Body of pancreas (tissue), 4 donors: ENCODE data around the gene DUSP23. TPM values are rescaled to one million over a fixed set of nuclear protein-coding genes. Genes with fewer than 3 reads are reported as not detected.

Experiments
- ATAC-seq: fragments of 150-250 bp; one replicate; pipeline ENCODE4 v1.9.1; 2016
- DNase-seq, 4 donors: peaks; one replicate each; pipeline ENCODE4 v3.0.0-alpha.2; 2019
- H3K27ac ChIP-seq, 4 donors: fragments of 200-600 bp; sonication (generic); 1 replicate in 3 of 4; 2 replicates in 1 of 4; pipeline versions ENCODE4 v1.5.1 to v1.6.1; 2016 to 2019; ENCODE audit warnings: mild to moderate bottlenecking in 1 of 4, mixed read lengths in 1 of 4, moderate library complexity in 1 of 4
- H3K27me3 ChIP-seq, 2 donors: fragments of 200-600 bp; sonication (generic); one replicate each; pipeline ENCODE4 v1.6.0; 2016; ENCODE audit warnings: mild to moderate bottlenecking in 1 of 2
- H3K36me3 ChIP-seq, 2 donors: fragments of 200-600 bp; sonication (generic); replicated peaks in 1 of 2; 2 replicates each; pipeline ENCODE4 v1.5.1; 2016; ENCODE audit warnings: low read depth in 2 of 2; ENCODE audit not compliant: insufficient read depth in 1 of 2
- H3K4me1 ChIP-seq: fragments of 200-600 bp; sonication (generic); one replicate; pipeline ENCODE4 v1.6.0; 2016
- H3K4me3 ChIP-seq, 2 donors: fragments of 200-600 bp; sonication (generic); 1 replicate in 1 of 2; 2 replicates in 1 of 2; pipeline ENCODE4 v1.5.1; 2016 to 2019
- H3K9me3 ChIP-seq, 3 donors: fragments of 200-600 bp; sonication (generic); 1 replicate in 2 of 3; 2 replicates in 1 of 3; pipeline ENCODE4 v1.5.1; 2016
- POLR2A ChIP-seq, 3 donors: fragments of 450-650 bp; IDR thresholded peaks; one replicate each; pipeline ENCODE4 v1.6.1; 2016; ENCODE audit warnings: antibody characterized with exemption in 3 of 3, mild to moderate bottlenecking in 2 of 3
- WGBS, 2 donors: methylation state at CpG; one replicate each; pipeline ENCODE4 v1.1.5; 2017; 5-methylcytosine and 5-hydroxymethylcytosine counted together
- intact Hi-C: fragments of 100-400 bp; cut with DNase I; formaldehyde crosslinking; loops from one replicate; pipeline ENCODE4 v1.15.1; 2023
- total RNA-seq, 2 donors: library from RNA; depleted of rRNA; stranded (reverse); fragments of >200 nt; gene quantifications; one replicate each; pipeline ENCODE4 v1.1.0, GENCODE V29; 2016
- TF ChIP-seq, protein P1 (sequence below), 7 experiments: fragments of 450-650 bp in 4 of 7; fragments of 200-600 bp in 3 of 7; sonication (generic) in 3 of 7; IDR thresholded peaks; one replicate each; pipeline ENCODE4 v1.5.1; 2016 to 2019; ENCODE audit warnings: antibody characterized with exemption in 7 of 7

The DUSP23 gene
- total RNA-seq, 2 donors from 2014 or later = 60.6 to 91.1 TPM

DNA sequence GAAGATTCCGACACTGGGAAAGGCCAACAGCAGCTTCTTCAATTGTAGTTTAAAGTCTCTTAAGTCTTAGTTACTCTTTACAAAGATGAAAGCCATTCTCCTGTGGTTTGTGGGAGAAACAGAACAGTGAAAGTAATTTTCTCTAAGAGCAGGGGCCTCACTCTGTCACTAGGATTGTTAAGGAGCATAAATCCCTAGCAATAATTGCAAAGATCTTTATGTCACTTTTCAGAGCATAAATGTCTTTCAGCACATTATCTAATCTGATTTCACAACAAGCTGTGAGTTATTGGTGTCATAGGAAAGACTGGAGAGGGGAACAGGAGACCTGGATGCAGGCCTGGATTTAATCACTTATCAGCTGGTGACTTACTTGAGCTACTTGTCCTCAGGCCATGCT lies 32.4 kb upstream of the DUSP23 start:
- 90% methylated on average over 1 of the region's 1 CpG for WGBS, 2 donors
- no peak for ATAC-seq
- intact Hi-C loops = no loop called here

DNA sequence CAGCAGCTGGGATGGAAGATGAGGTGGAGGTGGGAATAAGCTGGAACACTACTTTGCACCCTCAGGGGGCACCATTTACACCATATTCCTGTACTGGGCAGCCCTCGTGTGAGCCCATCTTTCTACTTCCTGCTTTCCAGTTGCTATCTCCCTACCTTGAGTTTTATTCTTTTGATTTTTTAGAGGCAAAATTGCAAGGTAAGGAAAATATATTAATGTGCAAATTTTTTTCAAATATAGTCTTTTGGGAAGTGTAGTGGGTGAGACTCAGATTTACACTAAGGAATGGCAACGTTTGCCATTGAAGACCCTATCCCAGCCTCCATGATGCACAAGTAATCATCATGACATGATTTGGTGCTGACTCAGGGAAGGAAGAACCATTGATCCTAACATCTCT lies 31.1 kb upstream of the DUSP23 start:
- intact Hi-C loops = no loop called here
- ATAC-seq (no peak), DNase-seq (no peak)
- Histone ChIP-seq H3K27me3 (no peaks in the 10 kb centered on the region), H3K4me1 (peaks cover 41% of the 10 kb centered on the region), H3K9me3 (no peaks in the 10 kb centered on the region), H3K36me3 (no peaks in the 10 kb centered on the region), H3K4me3 (no peak overlapping the region), H3K27ac (no peak overlapping the region)
- no peak for TF ChIP-seq POLR2A (IDR thresholded peaks at IDR 0.05)
- TF ChIP-seq, protein P1, sequence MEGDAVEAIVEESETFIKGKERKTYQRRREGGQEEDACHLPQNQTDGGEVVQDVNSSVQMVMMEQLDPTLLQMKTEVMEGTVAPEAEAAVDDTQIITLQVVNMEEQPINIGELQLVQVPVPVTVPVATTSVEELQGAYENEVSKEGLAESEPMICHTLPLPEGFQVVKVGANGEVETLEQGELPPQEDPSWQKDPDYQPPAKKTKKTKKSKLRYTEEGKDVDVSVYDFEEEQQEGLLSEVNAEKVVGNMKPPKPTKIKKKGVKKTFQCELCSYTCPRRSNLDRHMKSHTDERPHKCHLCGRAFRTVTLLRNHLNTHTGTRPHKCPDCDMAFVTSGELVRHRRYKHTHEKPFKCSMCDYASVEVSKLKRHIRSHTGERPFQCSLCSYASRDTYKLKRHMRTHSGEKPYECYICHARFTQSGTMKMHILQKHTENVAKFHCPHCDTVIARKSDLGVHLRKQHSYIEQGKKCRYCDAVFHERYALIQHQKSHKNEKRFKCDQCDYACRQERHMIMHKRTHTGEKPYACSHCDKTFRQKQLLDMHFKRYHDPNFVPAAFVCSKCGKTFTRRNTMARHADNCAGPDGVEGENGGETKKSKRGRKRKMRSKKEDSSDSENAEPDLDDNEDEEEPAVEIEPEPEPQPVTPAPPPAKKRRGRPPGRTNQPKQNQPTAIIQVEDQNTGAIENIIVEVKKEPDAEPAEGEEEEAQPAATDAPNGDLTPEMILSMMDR (IDR thresholded peaks at IDR 0.05) = no peak
- WGBS, 2 donors = 57 to 62% methylated on average over 2 of the region's 2 CpGs

More for the DNA sequence above, 32.4 kb upstream of the DUSP23 start:
- Histone ChIP-seq H3K36me3 (no peaks in the 10 kb centered on the region), H3K4me3 (no peak overlapping the region), H3K4me1 (peaks cover 29% of the 10 kb centered on the region), H3K9me3 (no peaks in the 10 kb centered on the region), H3K27me3 (no peaks in the 10 kb centered on the region), H3K27ac (no peak overlapping the region)
- DNase-seq = no peak
- TF ChIP-seq, protein P1 (IDR thresholded peaks at IDR 0.05) = no peak
- TF ChIP-seq POLR2A (IDR thresholded peaks at IDR 0.05) = no peak

GRCh38 chr1:159750621-159751020 lies 30.1 kb upstream of the DUSP23 start:
- H3K9me3 ChIP-seq = no peaks in the 10 kb centered on the region
- TF ChIP-seq, protein P1 (IDR thresholded peaks at IDR 0.05) = no peak
- no peak for TF ChIP-seq POLR2A (IDR thresholded peaks at IDR 0.05)
- H3K4me3 ChIP-seq = no peak overlapping the region
- peaks cover 45% of the 10 kb centered on the region for H3K4me1 ChIP-seq
- no peaks in the 10 kb centered on the region for H3K27me3 ChIP-seq
- ATAC-seq (no peak), DNase-seq (no peak)
- intact Hi-C loops = no loop called here
- H3K36me3 ChIP-seq = no peaks in the 10 kb centered on the region
- H3K27ac ChIP-seq = no peak overlapping the region

GRCh38 chr1:159751031-159751430 lies 29.7 kb upstream of the DUSP23 start:
- H3K4me1 ChIP-seq = peaks cover 49% of the 10 kb centered on the region
- TF ChIP-seq POLR2A (IDR thresholded peaks at IDR 0.05) = no peak
- TF ChIP-seq, protein P1 (IDR thresholded peaks at IDR 0.05) = no peak
- no peak overlapping the region for H3K4me3 ChIP-seq
- peak overlapping the region in 2 of 4 donors; percentile 68 to 70 for H3K27ac ChIP-seq
- H3K27me3 ChIP-seq = no peaks in the 10 kb centered on the region
- no peak for ATAC-seq
- no peaks in the 10 kb centered on the region for H3K9me3 ChIP-seq
- DNase-seq = no peak
- intact Hi-C loops = no loop called here
- no peaks in the 10 kb centered on the region for H3K36me3 ChIP-seq

DNA sequence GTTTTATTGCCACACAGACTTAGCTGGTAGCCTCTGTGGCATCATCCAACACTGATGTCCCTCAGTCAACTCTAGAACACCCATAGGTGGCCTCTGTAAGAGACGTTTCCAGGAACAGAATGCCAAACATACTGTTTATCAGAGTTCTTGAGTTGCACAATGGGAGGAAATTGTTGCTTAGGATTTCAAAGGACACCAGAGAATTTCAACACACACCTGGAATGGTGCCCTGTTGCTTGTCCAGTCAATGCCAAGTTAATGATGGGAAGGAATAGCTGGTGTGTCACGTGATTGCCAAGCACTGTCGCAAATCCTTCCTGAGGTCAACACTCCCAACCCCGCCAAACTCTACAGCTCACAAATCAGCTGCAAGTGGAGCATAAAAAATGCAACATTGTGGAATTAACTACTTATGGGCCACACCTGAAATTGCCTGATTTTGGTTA lies 28.6 kb upstream of the DUSP23 start:
- Histone ChIP-seq H3K4me3 (no peak overlapping the region), H3K36me3 (no peaks in the 10 kb centered on the region), H3K27ac (peak overlapping the region in 3 of 4 donors; percentile 37 to 70 (median 68)), H3K27me3 (no peaks in the 10 kb centered on the region), H3K9me3 (no peaks in the 10 kb centered on the region), H3K4me1 (peaks cover 58% of the 10 kb centered on the region)
- TF ChIP-seq, protein P1 (IDR thresholded peaks at IDR 0.05) = peak in 2 of 7 experiments; percentile 8 to 18
- TF ChIP-seq POLR2A (IDR thresholded peaks at IDR 0.05) = no peak
- peak; percentile 88 for ATAC-seq
- intact Hi-C loops = no loop called here
- WGBS, 2 donors = 13 to 16% methylated on average over 4 of the region's 4 CpGs
- peak; percentile 79 to 94 (median 90) for DNase-seq
